ENCODE results near the gene DIP2A.
A peak's percentile ranks its signal among the peaks of the same experiment; 100 is the strongest.

The DIP2A gene

GRCh38 chr21:46597031-46597430 is 138.3 kb downstream of the DIP2A start:
- Histone ChIP-seq H3K27ac (ENCODE audit: low read length, poor library complexity, severe bottlenecking) (no peak overlapping the region), H3K4ac (ENCODE audit: low read depth in 1 of 2, low read length in 2 of 2) (no peak overlapping the region), H3K18ac (ENCODE audit: low read depth in 1 of 2, low read length in 2 of 2) (no peak overlapping the region), H3K36me3 (ENCODE audit: control insufficient read depth in 1 of 2, insufficient read depth in 2 of 2, low read depth in 1 of 2, low read length in 2 of 2) (no peaks in the 10 kb centered on the region), H3K4me1 (ENCODE audit: control insufficient read depth, insufficient read depth, low read depth, low read length) (peaks cover 3% of the 10 kb centered on the region), H3K4me2 (ENCODE audit: low read length, poor library complexity, severe bottlenecking) (no peak overlapping the region), H2AK5ac (ENCODE audit: low read length, severe bottlenecking) (no peak overlapping the region), H3K14ac (ENCODE audit: low read length in 2 of 2) (no peak overlapping the region), H2BK120ac (ENCODE audit: low read depth, low read length) (no peak overlapping the region), H3K9ac (ENCODE audit: low read length) (no peak overlapping the region), H3K27me3 (ENCODE audit: control insufficient read depth in 1 of 2, insufficient read depth in 1 of 2, low read length in 2 of 2) (no peaks in the 10 kb centered on the region), H4K91ac (ENCODE audit: low read length) (no peak overlapping the region), H3K23ac (ENCODE audit: low read length in 2 of 2) (no peak overlapping the region), H2BK15ac (ENCODE audit: low read depth, poor library complexity, severe bottlenecking) (no peak overlapping the region), H3K79me1 (replicated peaks; ENCODE audit: low read length, poor library complexity, severe bottlenecking) (no peaks in the 10 kb centered on the region), H2AFZ (ENCODE audit: low read depth, low read length) (no peak overlapping the region), H3K4me3 (ENCODE audit: insufficient read depth in 1 of 2, low read depth in 1 of 2, low read length in 2 of 2) (no peak overlapping the region), H2BK12ac (ENCODE audit: low read length in 2 of 2) (no peak overlapping the region), H2BK5ac (ENCODE audit: low read depth, low read length, poor library complexity, severe bottlenecking) (no peak overlapping the region), H3K9me3 (ENCODE audit: control insufficient read depth, low read length) (no peaks in the 10 kb centered on the region), H4K8ac (ENCODE audit: low read length) (no peak overlapping the region)
- 87% methylated on average over 8 of the region's 8 CpGs for WGBS
- no peak for DNase-seq

GRCh38 chr21:46597896-46598343 is 139.2 kb downstream of the DIP2A start:
- H2AFZ ChIP-seq (ENCODE audit: low read depth, low read length), result no peak overlapping the region
- H3K79me1 ChIP-seq (replicated peaks; ENCODE audit: low read length, poor library complexity, severe bottlenecking), result no peaks in the 10 kb centered on the region
- H2AK5ac ChIP-seq (ENCODE audit: low read length, severe bottlenecking), result no peak overlapping the region
- H2BK5ac ChIP-seq (ENCODE audit: low read depth, low read length, poor library complexity, severe bottlenecking), result no peak overlapping the region
- no peak overlapping the region for H3K18ac ChIP-seq (ENCODE audit: low read depth in 1 of 2, low read length in 2 of 2)
- H3K36me3 ChIP-seq (ENCODE audit: control insufficient read depth in 1 of 2, insufficient read depth in 2 of 2, low read depth in 1 of 2, low read length in 2 of 2), result no peaks in the 10 kb centered on the region
- no peak for DNase-seq
- no peak overlapping the region for H3K4me2 ChIP-seq (ENCODE audit: low read length, poor library complexity, severe bottlenecking)
- H2BK12ac ChIP-seq (ENCODE audit: low read length in 2 of 2), result no peak overlapping the region
- H2BK15ac ChIP-seq (ENCODE audit: low read depth, poor library complexity, severe bottlenecking), result no peak overlapping the region
- WGBS, result 97% methylated on average over 20 of the region's 20 CpGs
- no peaks in the 10 kb centered on the region for H3K9me3 ChIP-seq (ENCODE audit: control insufficient read depth, low read length)
- H3K4ac ChIP-seq (ENCODE audit: low read depth in 1 of 2, low read length in 2 of 2), result no peak overlapping the region
- H3K27me3 ChIP-seq (ENCODE audit: control insufficient read depth in 1 of 2, insufficient read depth in 1 of 2, low read length in 2 of 2), result no peaks in the 10 kb centered on the region
- H3K9ac ChIP-seq (ENCODE audit: low read length), result no peak overlapping the region
- no peak overlapping the region for H3K27ac ChIP-seq (ENCODE audit: low read length, poor library complexity, severe bottlenecking)
- peaks cover 3% of the 10 kb centered on the region for H3K4me1 ChIP-seq (ENCODE audit: control insufficient read depth, insufficient read depth, low read depth, low read length)
- no peak overlapping the region for H2BK120ac ChIP-seq (ENCODE audit: low read depth, low read length)
- H3K23ac ChIP-seq (ENCODE audit: low read length in 2 of 2), result no peak overlapping the region
- no peak overlapping the region for H4K91ac ChIP-seq (ENCODE audit: low read length)
- H3K14ac ChIP-seq (ENCODE audit: low read length in 2 of 2), result no peak overlapping the region
- H3K4me3 ChIP-seq (ENCODE audit: insufficient read depth in 1 of 2, low read depth in 1 of 2, low read length in 2 of 2), result no peak overlapping the region
- no peak overlapping the region for H4K8ac ChIP-seq (ENCODE audit: low read length)

GRCh38 chr21:46598581-46599572 is 140.2 kb downstream of the DIP2A start:
- no peaks in the 10 kb centered on the region for H3K79me1 ChIP-seq (replicated peaks; ENCODE audit: low read length, poor library complexity, severe bottlenecking)
- H4K8ac ChIP-seq (ENCODE audit: low read length), result no peak overlapping the region
- no peaks in the 10 kb centered on the region for H3K27me3 ChIP-seq (ENCODE audit: control insufficient read depth in 1 of 2, insufficient read depth in 1 of 2, low read length in 2 of 2)
- no peaks in the 10 kb centered on the region for H3K9me3 ChIP-seq (ENCODE audit: control insufficient read depth, low read length)
- 90% methylated on average over 37 of the region's 38 CpGs for WGBS
- no peak overlapping the region for H2BK12ac ChIP-seq (ENCODE audit: low read length in 2 of 2)
- no peak overlapping the region for H3K4ac ChIP-seq (ENCODE audit: low read depth in 1 of 2, low read length in 2 of 2)
- no peak overlapping the region for H3K27ac ChIP-seq (ENCODE audit: low read length, poor library complexity, severe bottlenecking)
- peak overlapping the region; percentile 44 for H3K9ac ChIP-seq (ENCODE audit: low read length)
- no peak overlapping the region for H3K14ac ChIP-seq (ENCODE audit: low read length in 2 of 2)
- no peaks in the 10 kb centered on the region for H3K36me3 ChIP-seq (ENCODE audit: control insufficient read depth in 1 of 2, insufficient read depth in 2 of 2, low read depth in 1 of 2, low read length in 2 of 2)
- no peak overlapping the region for H3K18ac ChIP-seq (ENCODE audit: low read depth in 1 of 2, low read length in 2 of 2)
- peak; percentile 79 for DNase-seq
- peak overlapping the region in 1 of 2 experiments; percentile 39 for H3K4me3 ChIP-seq (ENCODE audit: insufficient read depth in 1 of 2, low read depth in 1 of 2, low read length in 2 of 2)
- H2BK120ac ChIP-seq (ENCODE audit: low read depth, low read length), result no peak overlapping the region
- peaks cover 3% of the 10 kb centered on the region for H3K4me1 ChIP-seq (ENCODE audit: control insufficient read depth, insufficient read depth, low read depth, low read length)
- no peak overlapping the region for H3K4me2 ChIP-seq (ENCODE audit: low read length, poor library complexity, severe bottlenecking)
- H2AFZ ChIP-seq (ENCODE audit: low read depth, low read length), result no peak overlapping the region
- no peak overlapping the region for H4K91ac ChIP-seq (ENCODE audit: low read length)
- no peak overlapping the region for H2AK5ac ChIP-seq (ENCODE audit: low read length, severe bottlenecking)
- no peak overlapping the region for H2BK15ac ChIP-seq (ENCODE audit: low read depth, poor library complexity, severe bottlenecking)
- no peak overlapping the region for H3K23ac ChIP-seq (ENCODE audit: low read length in 2 of 2)
- H2BK5ac ChIP-seq (ENCODE audit: low read depth, low read length, poor library complexity, severe bottlenecking), result no peak overlapping the region

- Histone ChIP-seq H3K4me3 (ENCODE audit: insufficient read depth in 1 of 2, low read depth in 1 of 2, low read length in 2 of 2) (no peak overlapping the region), H2BK12ac (ENCODE audit: low read length in 2 of 2) (no peak overlapping the region), H2BK5ac (ENCODE audit: low read depth, low read length, poor library complexity, severe bottlenecking) (no peak overlapping the region), H3K79me1 (replicated peaks; ENCODE audit: low read length, poor library complexity, severe bottlenecking) (no peaks in the 10 kb centered on the region), H3K18ac (ENCODE audit: low read depth in 1 of 2, low read length in 2 of 2) (no peak overlapping the region), H3K4ac (ENCODE audit: low read depth in 1 of 2, low read length in 2 of 2) (no peak overlapping the region), H3K27ac (ENCODE audit: low read length, poor library complexity, severe bottlenecking) (no peak overlapping the region), H3K4me1 (ENCODE audit: control insufficient read depth, insufficient read depth, low read depth, low read length) (peaks cover 3% of the 10 kb centered on the region), H3K4me2 (ENCODE audit: low read length, poor library complexity, severe bottlenecking) (no peak overlapping the region), H3K27me3 (ENCODE audit: control insufficient read depth in 1 of 2, insufficient read depth in 1 of 2, low read length in 2 of 2) (no peaks in the 10 kb centered on the region), H3K9ac (ENCODE audit: low read length) (no peak overlapping the region), H3K23ac (ENCODE audit: low read length in 2 of 2) (no peak overlapping the region), H2BK15ac (ENCODE audit: low read depth, poor library complexity, severe bottlenecking) (no peak overlapping the region), H3K36me3 (ENCODE audit: control insufficient read depth in 1 of 2, insufficient read depth in 2 of 2, low read depth in 1 of 2, low read length in 2 of 2) (no peaks in the 10 kb centered on the region), H2AFZ (ENCODE audit: low read depth, low read length) (no peak overlapping the region), H4K8ac (ENCODE audit: low read length) (no peak overlapping the region), H3K14ac (ENCODE audit: low read length in 2 of 2) (no peak overlapping the region), H2BK120ac (ENCODE audit: low read depth, low read length) (no peak overlapping the region), H3K9me3 (ENCODE audit: control insufficient read depth, low read length) (no peaks in the 10 kb centered on the region), H4K91ac (ENCODE audit: low read length) (no peak overlapping the region), H2AK5ac (ENCODE audit: low read length, severe bottlenecking) (no peak overlapping the region)
- DNase-seq, result no peak
- WGBS, result 95% methylated on average over 3 of the region's 5 CpGs
These were observed 141.6 kb downstream of the DIP2A start for GRCh38 chr21:46600305-46600704.

Measured in mesenchymal stem cell (in vitro differentiated cells and primary cell).